Ishikawa (cell line): ENCODE measurements around the gene SLC7A14.

ENCODE experiments used
- CEBPB ChIP-seq: IDR thresholded peaks from 2 replicates; pipeline ENCODE4 v1.6.1; 2012
- CREB1 ChIP-seq: IDR thresholded peaks from 2 replicates; pipeline ENCODE4 v1.6.1; 2012; ENCODE audit warnings: low read depth
- EGR1 ChIP-seq: IDR thresholded peaks from 2 replicates; pipeline ENCODE4 v1.6.1; 2012
- EP300 ChIP-seq: IDR thresholded peaks from 2 replicates; pipeline ENCODE4 v1.6.1; 2012; ENCODE audit warnings: borderline replicate concordance
- FOXM1 ChIP-seq: IDR thresholded peaks from 2 replicates; pipeline ENCODE4 v1.6.1; 2012; ENCODE audit warnings: low read depth, borderline replicate concordance
- MAX ChIP-seq: IDR thresholded peaks from 2 replicates; pipeline ENCODE4 v1.6.1; 2012
- NFIC ChIP-seq: IDR thresholded peaks from 2 replicates; pipeline ENCODE4 v1.6.1; 2012
- RAD21 ChIP-seq: IDR thresholded peaks from 2 replicates; pipeline ENCODE4 v1.6.1; 2012; ENCODE audit warnings: low read depth
- REST ChIP-seq: IDR thresholded peaks from 2 replicates; pipeline ENCODE4 v1.6.1; 2012; ENCODE audit warnings: low read depth, mild to moderate bottlenecking
- TAF1 ChIP-seq: IDR thresholded peaks from 2 replicates; pipeline ENCODE4 v1.6.1; 2012; ENCODE audit warnings: low read depth, mild to moderate bottlenecking
- TCF12 ChIP-seq: IDR thresholded peaks from 2 replicates; pipeline ENCODE4 v1.6.1; 2012; ENCODE audit warnings: low read depth
- TEAD4 ChIP-seq: IDR thresholded peaks from 2 replicates; pipeline ENCODE4 v1.6.1; 2012
- USF1 ChIP-seq: IDR thresholded peaks from 2 replicates; pipeline ENCODE4 v1.6.1; 2012
- YY1 ChIP-seq: IDR thresholded peaks from 2 replicates; pipeline ENCODE4 v1.6.1; 2012; ENCODE audit warnings: low read depth
- ZBTB7A ChIP-seq: IDR thresholded peaks from 2 replicates; pipeline ENCODE4 v1.6.1; 2012; ENCODE audit warnings: low read depth

The SLC7A14 gene

GRCh38 chr3:170600005-170600624, 14.2 kb upstream of the SLC7A14 start:
- no peak for TF ChIP-seq REST
- no peak for TF ChIP-seq YY1
- TF ChIP-seq TCF12 = no peak
- no peak for TF ChIP-seq TAF1

GRCh38 chr3:170599091-170599490, 13.2 kb upstream of the SLC7A14 start:
- TF ChIP-seq MAX (no peak), USF1 (no peak), TAF1 (no peak), REST (no peak), RAD21 (no peak), YY1 (no peak), EGR1 (no peak), ZBTB7A (no peak), CREB1 (no peak), FOXM1 (no peak), NFIC (no peak), TCF12 (no peak), EP300 (no peak), CEBPB (no peak), TEAD4 (no peak)

- TF ChIP-seq FOXM1 = no peak
- TF ChIP-seq TAF1 = no peak
Observed at GRCh38 chr3:170598091-170598502, 12.2 kb upstream of the SLC7A14 start.

GRCh38 chr3:170594528-170594927, 8.7 kb upstream of the SLC7A14 start:
- no peak for TF ChIP-seq TEAD4
- no peak for TF ChIP-seq CEBPB

- TF ChIP-seq FOXM1 (no peak), YY1 (no peak), EP300 (no peak), TAF1 (no peak), TCF12 (no peak), CREB1 (no peak), REST (no peak), CEBPB (no peak)
Observed at GRCh38 chr3:170593634-170594033, 7.8 kb upstream of the SLC7A14 start.

GRCh38 chr3:170589113-170589512, 3.2 kb upstream of the SLC7A14 start:
- TF ChIP-seq EP300 (no peak), MAX (no peak), CREB1 (no peak), CEBPB (no peak), EGR1 (no peak), REST (no peak), TAF1 (no peak), NFIC (no peak), TEAD4 (no peak), RAD21 (no peak), ZBTB7A (no peak)
